Osteocyte (in vitro differentiated cells): ENCODE data around the gene NONO. TPM values are rescaled to one million over a fixed set of nuclear protein-coding genes. Genes with fewer than 3 reads are reported as not detected.
A peak's percentile ranks its signal among the peaks of the same experiment; 100 is the strongest.
"Not testable (repeated sequence)": the region's sequence is repeated elsewhere in the genome, so short reads cannot be mapped to it uniquely, and the experiment has no call there.

ENCODE experiments used
- DNase-seq: peaks from one replicate; pipeline ENCODE4 v3.0.0; 2021; ENCODE audit warnings: mixed read lengths; ENCODE audit not compliant: unreplicated experiment; ENCODE audit errors: extremely low spot score
- H3K27ac Mint-ChIP-seq: one replicate; pipeline ENCODE4 v1.8.0; 2021; ENCODE audit warnings: mild to moderate bottlenecking, mixed read lengths; ENCODE audit not compliant: unreplicated experiment
- H3K27me3 Mint-ChIP-seq: one replicate; pipeline ENCODE4 v1.8.0; 2021; ENCODE audit warnings: mixed read lengths; ENCODE audit not compliant: unreplicated experiment
- H3K36me3 Mint-ChIP-seq: one replicate; pipeline ENCODE4 v1.8.0; 2021; ENCODE audit warnings: mixed read lengths; ENCODE audit not compliant: unreplicated experiment
- H3K4me1 Mint-ChIP-seq: one replicate; pipeline ENCODE4 v1.8.0; 2021; ENCODE audit warnings: mixed read lengths; ENCODE audit not compliant: unreplicated experiment
- H3K4me3 Mint-ChIP-seq: one replicate; pipeline ENCODE4 v1.8.0; 2021; ENCODE audit warnings: mild to moderate bottlenecking, moderate library complexity, mixed read lengths; ENCODE audit not compliant: unreplicated experiment
- H3K9me3 Mint-ChIP-seq: one replicate; pipeline ENCODE4 v1.8.0; 2021; ENCODE audit warnings: mixed read lengths; ENCODE audit not compliant: unreplicated experiment
- CTCF ChIP-seq: fragments of 200-600 bp; sonication (generic); IDR thresholded peaks from 2 replicates; pipeline ENCODE4 v1.5.0; 2021; ENCODE audit warnings: antibody characterized with exemption, mild to moderate bottlenecking, moderate library complexity
- total RNA-seq: library from RNA; stranded (reverse); gene quantifications from 2 replicates; pipeline ENCODE4 v1.2.1, GENCODE V29; 2021

Gene NONO
- total RNA-seq, 1 donor from 2014 or later = 465 TPM

GRCh38 chrX:71302461-71303213 lies 19.2 kb downstream of the NONO start:
- Mint-ChIP-seq H3K9me3 (peaks cover 7% of the 10 kb centered on the region), H3K27ac (no peak overlapping the region), H3K4me3 (no peak overlapping the region), H3K4me1 (no peaks in the 10 kb centered on the region), H3K27me3 (no peaks in the 10 kb centered on the region), H3K36me3 (peaks cover 17% of the 10 kb centered on the region)
- DNase-seq = no peak
- no peak for TF ChIP-seq CTCF

- Mint-ChIP-seq H3K27ac (peak overlapping the region; percentile 11), H3K36me3 (peaks cover 13% of the 10 kb centered on the region), H3K9me3 (peaks cover 10% of the 10 kb centered on the region), H3K4me3 (no peak overlapping the region), H3K27me3 (no peaks in the 10 kb centered on the region), H3K4me1 (no peaks in the 10 kb centered on the region)
- DNase-seq = no peak
- no peak for TF ChIP-seq CTCF
These were observed 21.1 kb downstream of the NONO start for GRCh38 chrX:71304561-71304960.

- Mint-ChIP-seq H3K27ac (no peak overlapping the region), H3K4me1 (no peaks in the 10 kb centered on the region), H3K36me3 (peaks cover 3% of the 10 kb centered on the region), H3K27me3 (no peaks in the 10 kb centered on the region), H3K9me3 (peaks cover 10% of the 10 kb centered on the region), H3K4me3 (no peak overlapping the region)
- TF ChIP-seq CTCF = no peak
- no peak for DNase-seq
These were observed 32.5 kb downstream of the NONO start for GRCh38 chrX:71315917-71316316.

GRCh38 chrX:71316959-71317358 lies 33.5 kb downstream of the NONO start:
- H3K27me3 Mint-ChIP-seq, H3K36me3 Mint-ChIP-seq, H3K4me1 Mint-ChIP-seq, H3K9me3 Mint-ChIP-seq, H3K27ac Mint-ChIP-seq, DNase-seq, H3K4me3 Mint-ChIP-seq: not testable (repeated sequence)

- Mint-ChIP-seq H3K27ac (no peak overlapping the region), H3K4me3 (no peak overlapping the region), H3K36me3 (peaks cover 7% of the 10 kb centered on the region), H3K9me3 (peaks cover 6% of the 10 kb centered on the region), H3K27me3 (no peaks in the 10 kb centered on the region), H3K4me1 (no peaks in the 10 kb centered on the region)
- no peak for DNase-seq
- TF ChIP-seq CTCF = no peak
These were observed 36.7 kb downstream of the NONO start for GRCh38 chrX:71320126-71320525.
